KMS-11 (cell line): ENCODE results near the gene TTLL13.
A peak's percentile ranks its signal among the peaks of the same experiment; 100 is the strongest.

Experiments used
- H2AFZ ChIP-seq: fragments of 200-600 bp; sonication (generic); 2 replicates; pipeline ENCODE4 v1.6.1; 2016; ENCODE audit warnings: antibody characterized with exemption, mixed run types, low read depth
- H3K27ac ChIP-seq: fragments of 200-600 bp; sonication (generic); 2 replicates; pipeline ENCODE4 v1.6.1; 2016; ENCODE audit warnings: mild to moderate bottlenecking, mixed run types
- H3K27me3 ChIP-seq: fragments of 200-600 bp; sonication (generic); 2 replicates; pipeline ENCODE4 v1.6.1; 2017; ENCODE audit warnings: mild to moderate bottlenecking, low read depth, mixed run types, moderate library complexity; ENCODE audit not compliant: insufficient read depth
- H3K36me3 ChIP-seq: fragments of 200-600 bp; sonication (generic); 2 replicates; pipeline ENCODE4 v1.6.1; 2017; ENCODE audit warnings: mild to moderate bottlenecking, mixed run types; ENCODE audit not compliant: insufficient read depth
- H3K4me1 ChIP-seq: fragments of 200-600 bp; sonication (generic); 2 replicates; pipeline ENCODE4 v1.6.1; 2016; ENCODE audit warnings: mild to moderate bottlenecking, low read depth, mixed run types; ENCODE audit not compliant: poor library complexity, severe bottlenecking
- H3K4me2 ChIP-seq: fragments of 200-600 bp; sonication (generic); 2 replicates; pipeline ENCODE4 v1.7.0; 2016; ENCODE audit warnings: mild to moderate bottlenecking, mixed run types
- H3K4me3 ChIP-seq: fragments of 200-600 bp; sonication (generic); IDR thresholded peaks from 2 replicates; pipeline ENCODE4 v1.6.1; 2017; ENCODE audit warnings: low read depth, low read length, mixed read lengths; ENCODE audit not compliant: insufficient read depth
- H3K79me2 ChIP-seq: fragments of 200-600 bp; sonication (generic); 2 replicates; pipeline ENCODE4 v1.6.1; 2016; ENCODE audit warnings: low read depth, mixed run types; ENCODE audit not compliant: insufficient read depth
- H3K9ac ChIP-seq: fragments of 200-600 bp; sonication (generic); 2 replicates; pipeline ENCODE4 v1.6.1; 2016; ENCODE audit warnings: mild to moderate bottlenecking, mixed run types
- H4K20me1 ChIP-seq: fragments of 200-600 bp; sonication (generic); 2 replicates; pipeline ENCODE4 v1.6.1; 2016; ENCODE audit warnings: mild to moderate bottlenecking, mixed run types; ENCODE audit not compliant: insufficient read depth
- CTCF ChIP-seq: fragments of 200-600 bp; sonication (generic); conservative IDR thresholded peaks from 2 replicates; pipeline ENCODE4 v1.6.1; 2017; ENCODE audit warnings: low read depth, mild to moderate bottlenecking, antibody characterized with exemption, low read length, moderate library complexity, mixed read lengths

Gene TTLL13

GRCh38 chr15:90261811-90262210 lies 12.5 kb downstream of the TTLL13 start:
- Histone ChIP-seq H3K4me2 (no peak overlapping the region), H3K27me3 (no peaks in the 10 kb centered on the region), H3K36me3 (no peaks in the 10 kb centered on the region), H3K4me1 (peaks cover 46% of the 10 kb centered on the region), H3K9ac (no peak overlapping the region), H3K27ac (no peak overlapping the region), H3K79me2 (peaks cover 10% of the 10 kb centered on the region), H4K20me1 (no peaks in the 10 kb centered on the region), H2AFZ (no peak overlapping the region), H3K4me3 (no peak overlapping the region)
- TF ChIP-seq CTCF: no peak

- H3K79me2 ChIP-seq: peaks cover 16% of the 10 kb centered on the region
- H3K4me1 ChIP-seq: peaks cover 51% of the 10 kb centered on the region
- no peak overlapping the region for H3K9ac ChIP-seq
- TF ChIP-seq CTCF: no peak
- 0 out of 2 replicates have a peak, but pooled peaks cover 4% of the 10 kb centered on the region for H4K20me1 ChIP-seq
- no peaks in the 10 kb centered on the region for H3K27me3 ChIP-seq
- no peak overlapping the region for H3K4me2 ChIP-seq
- H3K27ac ChIP-seq: no peak overlapping the region
- H3K4me3 ChIP-seq: no peak overlapping the region
- H3K36me3 ChIP-seq: no peaks in the 10 kb centered on the region; the same call in 1 of the 2 replicates
- no peak overlapping the region for H2AFZ ChIP-seq
Observed at GRCh38 chr15:90262426-90262825, 13.1 kb downstream of the TTLL13 start.

- H3K27ac ChIP-seq: peak overlapping the region; percentile 69
- H2AFZ ChIP-seq: peak overlapping the region; percentile 86
- peaks cover 43% of the 10 kb centered on the region for H3K4me1 ChIP-seq
- H3K27me3 ChIP-seq: no peaks in the 10 kb centered on the region
- H3K79me2 ChIP-seq: peaks cover 32% of the 10 kb centered on the region
- H3K36me3 ChIP-seq: no peaks in the 10 kb centered on the region; the same call in 1 of the 2 replicates
- peak overlapping the region; percentile 93 for H3K4me2 ChIP-seq
- 0 out of 2 replicates have a peak, but pooled peaks cover 15% of the 10 kb centered on the region for H4K20me1 ChIP-seq
- TF ChIP-seq CTCF: no peak
- no peak overlapping the region for H3K4me3 ChIP-seq
- peak overlapping the region; percentile 86 for H3K9ac ChIP-seq
Observed at GRCh38 chr15:90264671-90265070, 15.3 kb downstream of the TTLL13 start.

- no peaks in the 10 kb centered on the region for H3K27me3 ChIP-seq
- H2AFZ ChIP-seq: peak within 1 kb of the TSS; percentile 86
- H3K9ac ChIP-seq: peak within 1 kb of the TSS; percentile 86
- peaks cover 40% of the 10 kb centered on the region for H3K79me2 ChIP-seq
- peak within 1 kb of the TSS; percentile 36 for H3K4me3 ChIP-seq
- peaks cover 37% of the 10 kb centered on the region for H3K4me1 ChIP-seq
- no peak for TF ChIP-seq CTCF
- peak within 1 kb of the TSS; percentile 93 for H3K4me2 ChIP-seq
- peak within 1 kb of the TSS; percentile 69 for H3K27ac ChIP-seq
- H3K36me3 ChIP-seq: no peaks in the 10 kb centered on the region; the same call in 1 of the 2 replicates
- H4K20me1 ChIP-seq: 0 out of 2 replicates have a peak, but pooled peaks cover 18% of the 10 kb centered on the region
Observed at GRCh38 chr15:90265271-90266060, 16.1 kb downstream of the TTLL13 start, which contains the start of gene NGRN. Gene NGRN, plus strand, starts transcription at chr15:90265672. Its CDS starts 41 bp downstream, at chr15:90265713.
